Endothelial cell of umbilical vein (primary cell): ENCODE data around the gene MAP1LC3B2.

ENCODE experiments used
- POLR2A ChIP-seq: IDR thresholded peaks from 2 replicates; pipeline ENCODE4 v1.6.1; 2012; ENCODE audit warnings: low read depth, mild to moderate bottlenecking, control low read depth, low read length
- TF ChIP-seq, protein P1 (sequence below), 2 donors: IDR thresholded peaks; 1 replicate in 1 of 2; 2 replicates in 1 of 2; pipeline ENCODE4 v1.5.1; 2011; ENCODE audit warnings: low read length in 2 of 2, mild to moderate bottlenecking in 2 of 2, moderate library complexity in 2 of 2, control low read depth in 1 of 2, inconsistent platforms in 1 of 2, low read depth in 1 of 2; ENCODE audit not compliant: insufficient read depth in 1 of 2; ENCODE audit errors: extremely low read depth in 1 of 2

DNA sequence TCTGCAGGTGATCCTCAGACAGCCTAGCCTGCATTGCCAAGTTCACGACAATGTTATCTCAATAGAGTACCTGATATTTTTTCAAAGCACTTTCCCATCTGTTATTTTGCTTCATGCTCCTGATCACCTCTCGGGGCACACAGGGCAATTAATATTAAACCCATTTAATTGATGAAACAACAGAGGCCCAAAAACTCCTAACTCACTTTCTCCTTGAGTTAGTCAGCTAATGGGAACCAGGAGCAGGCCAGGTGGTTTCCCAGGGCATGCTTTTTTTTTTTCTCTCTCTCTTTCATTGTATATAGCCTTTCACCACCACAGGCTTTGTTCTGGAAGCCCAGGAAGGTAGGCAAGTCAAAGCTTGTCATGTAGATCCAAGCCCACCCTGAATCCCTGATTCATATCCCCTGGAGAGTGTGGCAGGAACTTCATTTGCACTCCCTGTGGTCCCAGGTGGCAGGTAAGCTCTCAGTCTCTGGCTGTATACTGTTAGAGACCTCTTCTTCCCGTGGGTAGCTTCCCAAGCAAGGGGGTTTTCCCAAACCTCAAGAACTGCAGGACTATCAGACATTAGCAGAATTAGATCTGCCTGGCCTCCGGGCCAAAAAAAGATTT, 41.6 kb upstream of the MAP1LC3B2 start:
- TF ChIP-seq, protein P1, sequence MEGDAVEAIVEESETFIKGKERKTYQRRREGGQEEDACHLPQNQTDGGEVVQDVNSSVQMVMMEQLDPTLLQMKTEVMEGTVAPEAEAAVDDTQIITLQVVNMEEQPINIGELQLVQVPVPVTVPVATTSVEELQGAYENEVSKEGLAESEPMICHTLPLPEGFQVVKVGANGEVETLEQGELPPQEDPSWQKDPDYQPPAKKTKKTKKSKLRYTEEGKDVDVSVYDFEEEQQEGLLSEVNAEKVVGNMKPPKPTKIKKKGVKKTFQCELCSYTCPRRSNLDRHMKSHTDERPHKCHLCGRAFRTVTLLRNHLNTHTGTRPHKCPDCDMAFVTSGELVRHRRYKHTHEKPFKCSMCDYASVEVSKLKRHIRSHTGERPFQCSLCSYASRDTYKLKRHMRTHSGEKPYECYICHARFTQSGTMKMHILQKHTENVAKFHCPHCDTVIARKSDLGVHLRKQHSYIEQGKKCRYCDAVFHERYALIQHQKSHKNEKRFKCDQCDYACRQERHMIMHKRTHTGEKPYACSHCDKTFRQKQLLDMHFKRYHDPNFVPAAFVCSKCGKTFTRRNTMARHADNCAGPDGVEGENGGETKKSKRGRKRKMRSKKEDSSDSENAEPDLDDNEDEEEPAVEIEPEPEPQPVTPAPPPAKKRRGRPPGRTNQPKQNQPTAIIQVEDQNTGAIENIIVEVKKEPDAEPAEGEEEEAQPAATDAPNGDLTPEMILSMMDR (IDR thresholded peaks at IDR 0.05; ENCODE audit: extremely low read depth in 1 of 2, insufficient read depth in 1 of 2, low read depth in 1 of 2, low read length in 2 of 2), result no peak
- no peak for TF ChIP-seq POLR2A
